Mammary epithelial cell (primary cell): ENCODE results near the gene AOX1.

Experiments used
- CTCF ChIP-seq, 2 donors: IDR thresholded peaks in 1 of 2; conservative IDR thresholded peaks in 1 of 2; 2 replicates each; pipeline ENCODE4 v1.5.1; 2011 to 2012; ENCODE audit warnings: inconsistent platforms in 2 of 2, low read length in 2 of 2, mild to moderate bottlenecking in 2 of 2, control low read depth in 1 of 2, low read depth in 1 of 2; ENCODE audit not compliant: insufficient read depth in 1 of 2; ENCODE audit errors: extremely low read depth in 1 of 2
- EZH2 ChIP-seq: IDR thresholded peaks from 2 replicates; pipeline ENCODE4 v1.6.1; 2012; ENCODE audit warnings: low read length, inconsistent platforms, borderline replicate concordance

DNA sequence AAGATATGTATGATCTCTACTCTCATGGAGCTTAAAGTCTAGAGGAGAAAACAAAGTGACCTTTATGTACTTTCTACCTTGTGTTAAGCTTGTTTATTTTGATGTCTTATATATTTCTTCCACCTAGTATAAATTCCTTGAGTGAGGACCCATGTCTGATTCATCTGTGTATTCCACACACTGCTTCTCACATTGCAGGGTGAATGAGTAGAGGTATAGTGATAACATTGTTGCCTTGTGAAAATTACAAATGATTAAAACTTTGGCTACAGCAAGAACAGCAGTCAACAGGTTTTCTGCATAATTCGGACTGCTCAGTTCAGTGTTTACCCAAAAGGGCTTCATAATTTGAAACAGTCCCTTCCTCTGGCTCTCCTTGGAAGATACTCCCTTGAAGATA lies 36.3 kb downstream of the AOX1 start:
- TF ChIP-seq CTCF (conservative IDR thresholded peaks at IDR 0.05 in 1 of 2, IDR thresholded peaks at IDR 0.05 in 1 of 2; ENCODE audit: extremely low read depth in 1 of 2, insufficient read depth in 1 of 2, low read depth in 1 of 2, low read length in 2 of 2), result no peak
- TF ChIP-seq EZH2, result no peak
